SIG-M5 treated with dmso at 0.1 percent for 504 hours (cell line): ENCODE results near the gene ZC3HAV1.
"Not testable (repeated sequence)": the region's sequence is repeated elsewhere in the genome, so short reads cannot be mapped to it uniquely, and the experiment has no call there.

Experiments
- DNase-seq: peaks from one replicate; lab custom pipeline; 2025; ENCODE audit not compliant: unreplicated experiment; lab: John Stamatoyannopoulos, UW

Gene ZC3HAV1

DNA sequence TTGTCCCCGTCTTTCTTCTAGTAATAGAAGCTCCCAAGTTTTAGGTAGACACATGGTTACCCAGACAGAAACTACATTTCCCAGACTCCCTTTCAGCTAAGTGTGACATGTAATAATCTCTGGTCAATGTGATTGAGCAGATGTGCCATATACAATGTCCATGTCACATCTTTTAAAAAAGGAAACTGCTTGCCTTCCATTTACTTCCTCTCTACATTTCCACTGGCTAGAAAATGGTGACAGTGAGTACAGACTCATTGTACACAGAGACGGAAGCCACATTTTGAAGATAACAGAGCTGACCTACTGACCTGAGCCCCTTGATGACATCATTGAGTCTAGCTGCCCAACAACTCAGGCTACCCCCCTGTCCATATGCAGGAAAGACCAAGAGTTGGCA is 21.3 kb downstream of the ZC3HAV1 start:
- no peak for DNase-seq

DNA sequence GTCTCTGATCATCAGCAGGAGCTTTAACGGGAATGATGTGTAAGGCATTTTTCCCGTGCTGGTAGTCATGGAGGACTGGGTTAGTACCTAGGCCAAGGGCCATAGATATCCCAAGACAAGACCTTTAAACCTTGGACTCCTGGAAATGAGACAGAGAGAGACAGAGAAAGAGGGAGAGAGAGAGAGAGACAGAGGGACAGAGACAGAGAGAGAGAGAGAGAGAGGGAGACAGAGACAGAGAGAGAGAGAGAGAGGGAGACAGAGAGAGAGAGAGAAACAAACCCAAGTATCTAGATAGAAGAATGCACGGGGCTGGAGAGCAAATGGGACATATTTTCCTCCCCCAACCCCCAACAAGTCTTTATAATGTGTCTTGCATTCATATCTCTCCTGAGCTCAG is 22.3 kb downstream of the ZC3HAV1 start:
- no peak for DNase-seq

DNA sequence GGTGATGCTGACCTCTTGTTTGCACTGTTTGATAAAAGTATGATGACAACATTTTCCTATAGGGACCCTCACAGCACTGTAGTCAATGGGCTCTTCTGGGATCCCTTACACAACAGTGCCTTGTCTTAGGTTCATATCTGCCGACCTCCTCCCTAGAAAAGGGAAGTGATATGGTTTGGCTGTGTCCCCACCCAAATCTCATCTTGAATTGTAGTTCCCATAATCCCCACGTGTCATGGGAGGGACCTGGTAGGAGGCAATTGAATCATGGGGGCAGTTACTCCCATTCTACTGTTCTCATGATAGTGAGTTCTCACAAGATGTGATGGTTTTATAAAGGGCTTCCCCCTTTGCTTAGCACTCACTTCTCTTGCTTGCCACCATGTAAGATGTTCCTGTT is 23.1 kb downstream of the ZC3HAV1 start:
- peak; percentile 25 for DNase-seq

GRCh38 chr7:139084709-139085108 is 24.8 kb downstream of the ZC3HAV1 start:
- DNase-seq: no peak

GRCh38 chr7:139081584-139081983 is 27.9 kb downstream of the ZC3HAV1 start:
- DNase-seq: no peak

DNA sequence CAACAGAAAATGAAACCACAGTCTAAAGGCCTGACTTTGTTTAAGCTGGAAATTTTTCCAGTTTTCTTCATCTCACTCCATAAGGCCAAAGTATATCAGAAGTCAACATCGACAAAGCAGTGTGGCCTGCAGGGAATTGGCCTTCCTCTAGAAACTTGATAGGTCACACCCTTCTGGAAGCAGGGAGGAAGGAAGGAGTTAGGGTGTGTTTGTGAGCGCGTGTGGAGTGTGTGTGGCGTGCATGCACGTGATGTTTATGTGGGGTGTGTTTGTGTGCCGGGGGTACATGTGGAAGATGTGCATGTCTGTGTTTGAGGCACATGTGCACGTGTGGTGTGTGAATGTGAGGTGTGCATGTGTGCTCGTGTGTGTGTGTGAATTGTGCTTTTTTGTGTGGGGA is 28.6 kb downstream of the ZC3HAV1 start:
- DNase-seq: no peak

DNA sequence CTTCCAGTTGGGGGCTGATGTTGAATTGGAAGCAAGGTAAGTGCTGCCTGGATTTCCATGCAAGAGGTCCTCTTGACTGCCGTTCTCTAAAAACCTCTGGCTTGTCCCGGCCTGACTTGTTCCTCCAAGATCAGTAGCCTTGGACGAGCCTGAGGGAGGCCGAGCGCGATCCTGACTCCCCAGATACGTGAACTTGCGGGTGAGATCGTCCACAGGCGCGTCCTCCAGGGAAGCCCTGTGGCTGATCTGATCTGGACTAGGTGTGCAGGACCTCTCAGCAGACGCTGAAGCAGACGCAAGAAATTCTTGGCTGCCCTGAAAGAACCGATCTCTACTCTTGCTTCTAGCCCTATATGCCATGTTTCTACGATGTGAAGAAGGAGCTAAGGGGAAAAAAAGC is 29.7 kb downstream of the ZC3HAV1 start:
- no peak for DNase-seq

DNA sequence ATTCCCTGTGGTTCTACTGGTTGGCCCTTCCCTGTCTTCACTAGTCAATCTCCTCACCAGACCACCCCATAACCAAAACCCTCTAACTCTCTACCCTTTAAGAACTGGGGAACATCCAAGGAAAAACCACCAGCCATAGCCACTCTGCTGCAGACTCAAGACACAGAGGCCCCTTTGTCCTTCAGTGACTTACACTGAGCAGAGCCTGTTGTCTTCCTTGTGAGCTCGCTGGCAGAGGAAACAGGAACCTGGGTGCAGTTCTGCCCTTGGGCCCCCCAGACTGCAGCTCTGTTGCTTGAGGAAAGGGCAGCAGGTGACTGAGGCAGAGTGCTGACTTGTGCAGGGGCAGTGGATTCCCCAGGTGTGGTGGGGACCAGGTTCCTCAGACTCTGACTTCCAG is 30.6 kb downstream of the ZC3HAV1 start:
- no peak for DNase-seq

DNA sequence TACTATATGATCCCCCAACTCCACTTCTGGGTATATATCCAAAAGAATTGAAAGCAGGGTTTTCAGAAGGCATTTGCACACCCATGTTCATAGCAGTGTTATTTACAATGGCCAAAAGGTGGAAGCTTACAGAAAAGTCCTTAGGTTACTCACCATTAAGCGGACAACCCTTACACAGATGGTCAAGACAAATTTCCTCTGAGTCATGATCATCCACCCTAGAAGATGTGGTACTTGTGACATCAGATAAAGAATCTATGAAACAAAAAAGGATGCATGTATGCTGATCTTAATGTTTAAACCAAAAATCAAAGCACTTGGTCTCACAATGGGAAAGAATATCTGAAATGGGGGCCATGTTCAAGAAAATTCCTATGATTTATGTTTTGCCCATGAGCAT is 31.1 kb downstream of the ZC3HAV1 start:
- no peak for DNase-seq

- DNase-seq: not testable (repeated sequence)
These were observed 31.8 kb downstream of the ZC3HAV1 start for GRCh38 chr7:139077706-139078105.

- no peak for DNase-seq
These were observed 33.4 kb downstream of the ZC3HAV1 start for GRCh38 chr7:139075871-139076686.

DNA sequence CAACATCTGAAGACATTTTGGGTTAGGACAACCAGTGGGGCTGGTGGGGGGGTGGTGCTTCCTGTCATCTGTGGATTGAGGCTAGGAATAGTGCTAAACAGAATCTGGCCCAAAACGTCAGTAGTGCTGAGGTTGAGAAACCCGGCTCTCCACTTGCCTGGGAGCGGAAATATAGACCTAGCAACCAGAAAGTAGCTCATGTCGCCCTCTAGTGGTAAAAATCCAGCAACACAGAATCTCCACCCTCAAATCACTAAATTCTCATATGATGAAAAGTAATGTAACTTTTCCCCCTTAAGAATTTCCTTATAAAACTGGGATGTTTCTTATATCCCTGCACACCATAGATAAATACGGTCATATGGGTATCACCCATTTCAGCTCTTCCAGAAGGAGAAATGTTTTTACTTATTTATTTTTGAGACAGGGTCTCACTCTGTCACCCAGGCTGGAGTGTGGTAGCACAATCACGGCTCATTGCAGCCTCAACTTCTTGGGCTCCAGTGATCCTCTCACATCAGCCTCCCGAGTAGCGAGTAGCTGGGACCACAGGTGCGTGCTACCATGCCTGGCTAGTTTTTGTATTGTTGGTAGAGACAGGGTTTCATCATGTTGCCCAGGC is 34.4 kb downstream of the ZC3HAV1 start:
- DNase-seq: peak; percentile 88

GRCh38 chr7:139072796-139073195 is 36.7 kb downstream of the ZC3HAV1 start:
- no peak for DNase-seq

DNA sequence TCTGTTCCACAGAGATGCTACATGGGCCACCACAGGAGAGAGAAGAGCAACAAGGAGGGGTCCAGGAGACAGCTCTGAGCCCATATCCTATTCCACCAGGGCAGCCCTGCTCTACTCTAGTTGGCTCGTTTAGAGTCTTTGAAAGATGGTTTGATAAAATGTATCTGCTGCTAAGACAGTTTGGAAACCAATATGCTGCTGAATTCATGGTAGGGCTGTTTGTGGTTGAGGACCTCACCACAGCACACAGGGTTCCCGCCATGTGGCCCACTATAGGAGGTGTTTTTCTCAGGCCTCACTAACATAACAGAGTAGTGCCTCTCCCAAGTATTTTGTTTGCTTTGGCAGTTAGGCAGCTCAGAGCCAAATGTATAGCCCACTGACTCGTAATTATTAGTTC is 37.8 kb downstream of the ZC3HAV1 start:
- no peak for DNase-seq

- DNase-seq: no peak
These were observed 40.7 kb downstream of the ZC3HAV1 start for GRCh38 chr7:139068544-139069399.

- no peak for DNase-seq
These were observed 43.2 kb downstream of the ZC3HAV1 start for GRCh38 chr7:139066315-139066714.

DNA sequence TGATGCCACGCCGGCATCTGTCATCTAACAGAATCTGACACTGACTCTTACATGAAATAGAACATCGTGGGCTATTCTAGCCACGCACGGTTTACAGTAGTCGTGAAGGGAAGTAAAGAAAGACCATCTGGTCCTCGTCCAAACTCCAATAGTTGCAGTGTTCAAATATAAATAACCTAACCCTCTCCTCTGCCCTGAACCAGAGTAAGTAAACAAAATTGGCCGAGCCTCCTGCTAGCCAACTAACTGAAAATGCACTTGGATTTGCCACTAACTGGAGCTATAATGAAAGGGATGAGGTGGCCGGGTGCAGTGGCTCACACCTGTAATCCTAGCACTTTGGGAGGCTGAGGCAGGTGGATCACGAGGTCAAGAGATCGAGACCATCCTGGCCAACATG is 44.2 kb downstream of the ZC3HAV1 start:
- no peak for DNase-seq

GRCh38 chr7:139061416-139061815 is 48.1 kb downstream of the ZC3HAV1 start:
- DNase-seq: no peak

- no peak for DNase-seq
These were observed 48.8 kb downstream of the ZC3HAV1 start for GRCh38 chr7:139060695-139061237.

GRCh38 chr7:139059905-139060304 is 49.6 kb downstream of the ZC3HAV1 start:
- no peak for DNase-seq

DNA sequence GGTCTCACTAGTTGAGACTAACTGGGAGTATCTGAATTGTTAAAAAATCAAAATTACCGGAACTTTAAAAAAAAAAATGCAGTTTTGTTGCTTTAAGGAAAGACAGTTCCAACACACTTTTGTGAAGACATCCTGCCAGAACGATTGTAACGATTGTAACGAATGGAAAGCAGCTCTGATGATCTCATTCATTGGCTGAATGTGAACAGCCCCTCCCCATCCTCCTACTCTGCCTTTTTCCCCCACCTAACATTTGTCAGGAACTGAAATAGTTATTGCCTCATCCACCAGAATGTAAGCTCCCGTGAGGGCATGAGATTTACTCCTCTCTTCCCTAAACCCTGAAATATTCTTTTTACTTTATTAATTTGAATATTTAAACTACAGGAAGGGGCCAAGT is 50.6 kb downstream of the ZC3HAV1 start:
- no peak for DNase-seq
